ENCODE results near the gene LTBP1.

Gene LTBP1

DNA sequence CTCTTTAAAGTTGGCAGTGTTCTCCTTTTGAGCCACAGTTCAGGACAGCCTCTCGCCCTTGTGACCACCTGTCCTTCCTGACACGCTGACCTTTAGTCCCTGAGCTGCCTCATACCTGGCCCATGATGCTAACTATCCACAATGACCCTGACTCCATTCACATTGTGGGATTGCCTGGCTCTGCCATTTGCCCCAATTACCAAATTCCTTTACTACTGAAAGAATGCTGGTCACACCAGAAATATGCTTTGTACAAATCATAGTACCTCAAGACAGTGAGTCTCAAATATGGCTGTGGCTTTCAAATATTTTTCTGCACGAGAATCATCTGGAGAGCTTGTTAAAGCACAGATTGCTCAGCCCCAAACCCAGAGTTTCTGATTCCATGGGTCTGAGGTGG is 54.2 kb downstream of the LTBP1 start:
- Mint-ChIP-seq H3K9me3 (no peaks in the 10 kb centered on the region), H3K36me3 (ENCODE audit: low read depth) (no peaks in the 10 kb centered on the region), H3K27ac (no peak overlapping the region), H3K27me3 (no peaks in the 10 kb centered on the region), H3K4me1 (ENCODE audit: low read depth) (no peaks in the 10 kb centered on the region), H3K4me3 (no peak overlapping the region)

DNA sequence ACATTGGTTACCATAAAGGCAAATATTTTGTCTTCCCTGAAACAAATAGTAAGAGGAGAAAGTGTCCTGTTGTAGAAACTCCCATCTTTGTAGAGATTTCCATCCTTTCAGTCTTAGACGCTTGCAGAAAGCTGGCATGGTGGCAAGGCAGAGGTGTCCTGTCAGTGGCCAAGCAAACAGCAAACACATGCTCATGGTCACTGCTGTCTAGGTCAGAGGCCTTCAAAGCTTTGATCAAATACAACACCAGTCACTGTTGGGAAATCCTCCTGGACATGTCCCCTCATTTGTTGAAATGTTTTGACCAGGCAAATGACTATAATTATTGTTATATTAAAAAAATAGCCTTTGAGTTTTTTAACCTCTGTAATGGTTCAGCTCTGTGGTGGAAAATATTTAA is 55.1 kb downstream of the LTBP1 start:
- Mint-ChIP-seq H3K36me3 (ENCODE audit: low read depth) (no peaks in the 10 kb centered on the region), H3K4me3 (no peak overlapping the region), H3K9me3 (no peaks in the 10 kb centered on the region), H3K4me1 (ENCODE audit: low read depth) (no peaks in the 10 kb centered on the region), H3K27me3 (no peaks in the 10 kb centered on the region), H3K27ac (no peak overlapping the region)

DNA sequence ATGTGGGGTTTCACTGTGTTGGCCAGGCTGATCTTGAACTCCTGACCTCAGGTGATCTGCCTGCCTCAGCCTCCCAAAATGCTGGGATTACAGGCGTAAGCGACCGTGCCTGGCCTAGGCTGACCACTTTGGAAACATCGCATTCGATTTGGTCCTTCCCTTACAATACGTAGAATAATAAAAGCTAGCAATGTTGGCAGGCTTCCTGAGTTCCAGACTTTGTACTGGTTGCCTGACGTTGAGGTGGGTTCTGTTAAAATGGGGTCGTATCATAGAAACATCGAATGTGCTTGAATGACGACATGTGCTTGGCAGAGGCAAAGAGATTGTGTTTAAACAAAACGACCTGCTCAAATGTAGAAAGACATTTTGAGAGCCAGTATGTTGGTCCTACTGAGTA is 56.1 kb downstream of the LTBP1 start:
- no peaks in the 10 kb centered on the region for H3K27me3 Mint-ChIP-seq
- H3K27ac Mint-ChIP-seq, result no peak overlapping the region
- H3K9me3 Mint-ChIP-seq, result no peaks in the 10 kb centered on the region
- no peaks in the 10 kb centered on the region for H3K4me1 Mint-ChIP-seq (ENCODE audit: low read depth)
- H3K36me3 Mint-ChIP-seq (ENCODE audit: low read depth), result no peaks in the 10 kb centered on the region
- H3K4me3 Mint-ChIP-seq, result no peak overlapping the region

DNA sequence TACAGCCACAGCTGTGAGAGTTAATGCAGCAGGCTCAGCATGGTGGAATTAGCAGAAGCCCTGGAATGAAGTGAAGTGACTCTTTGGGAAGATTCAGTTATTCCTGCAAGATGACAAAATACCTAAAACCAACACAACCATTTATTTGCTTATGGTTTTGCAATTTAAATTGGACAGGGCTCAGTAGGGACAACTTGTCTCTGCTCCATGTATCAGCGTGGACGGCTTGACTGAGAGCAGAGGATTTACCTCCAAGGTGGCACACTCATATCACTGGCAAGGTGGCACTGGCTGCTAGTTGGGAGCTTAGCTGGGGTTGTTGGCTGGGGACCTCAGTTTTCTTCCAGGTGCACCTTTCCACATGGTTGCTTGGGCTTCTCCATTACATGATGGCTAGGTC is 58.3 kb downstream of the LTBP1 start:
- no peaks in the 10 kb centered on the region for H3K27me3 Mint-ChIP-seq
- no peaks in the 10 kb centered on the region for H3K36me3 Mint-ChIP-seq (ENCODE audit: low read depth)
- H3K4me1 Mint-ChIP-seq (ENCODE audit: low read depth), result no peaks in the 10 kb centered on the region
- no peak overlapping the region for H3K4me3 Mint-ChIP-seq
- H3K9me3 Mint-ChIP-seq, result no peaks in the 10 kb centered on the region
- H3K27ac Mint-ChIP-seq, result no peak overlapping the region

DNA sequence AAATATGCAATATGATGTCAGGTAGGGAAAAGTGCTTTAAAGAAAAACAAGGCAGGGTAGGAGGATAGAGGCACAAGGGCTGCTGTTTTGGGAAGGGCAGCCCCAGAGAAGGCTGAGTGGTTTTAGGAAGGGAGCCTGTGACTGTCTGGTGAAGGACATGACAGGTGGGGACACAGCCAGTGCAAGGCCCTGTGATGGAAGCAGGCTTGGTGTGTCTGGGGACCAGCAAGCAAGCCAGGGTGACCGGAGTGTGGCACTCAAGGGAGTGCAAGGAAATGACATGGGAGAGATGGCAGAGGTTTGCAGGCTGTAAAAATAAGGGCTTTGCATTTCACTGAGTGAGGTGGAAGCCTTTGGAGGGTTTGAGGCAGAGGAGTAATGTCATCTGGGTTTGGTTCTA is 62.0 kb downstream of the LTBP1 start:
- H3K27me3 Mint-ChIP-seq, result no peaks in the 10 kb centered on the region
- H3K27ac Mint-ChIP-seq, result no peak overlapping the region
- H3K4me3 Mint-ChIP-seq, result no peak overlapping the region
- no peaks in the 10 kb centered on the region for H3K9me3 Mint-ChIP-seq
- no peaks in the 10 kb centered on the region for H3K4me1 Mint-ChIP-seq (ENCODE audit: low read depth)
- no peaks in the 10 kb centered on the region for H3K36me3 Mint-ChIP-seq (ENCODE audit: low read depth)

DNA sequence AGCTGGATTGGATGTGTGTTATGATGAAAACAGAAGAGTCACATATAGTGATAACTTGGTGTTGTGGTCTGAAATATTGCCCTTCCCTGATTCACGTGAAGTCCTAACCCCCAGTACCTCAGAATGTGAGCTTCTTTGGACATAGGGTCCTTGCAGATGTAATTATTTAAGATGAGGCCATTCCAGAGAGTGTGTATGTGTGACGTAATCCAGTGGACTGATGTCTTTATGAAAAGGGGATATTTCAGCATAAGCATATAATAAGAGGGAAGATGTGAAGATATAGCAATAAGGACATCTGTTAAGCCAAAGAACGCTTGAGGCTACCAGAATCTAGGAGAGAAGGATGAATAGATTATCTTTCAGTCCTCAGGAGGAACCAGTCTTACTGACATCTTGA is 62.5 kb downstream of the LTBP1 start:
- no peak overlapping the region for H3K4me3 Mint-ChIP-seq
- H3K36me3 Mint-ChIP-seq (ENCODE audit: low read depth), result no peaks in the 10 kb centered on the region
- no peaks in the 10 kb centered on the region for H3K4me1 Mint-ChIP-seq (ENCODE audit: low read depth)
- H3K27me3 Mint-ChIP-seq, result no peaks in the 10 kb centered on the region
- H3K27ac Mint-ChIP-seq, result no peak overlapping the region
- H3K9me3 Mint-ChIP-seq, result no peaks in the 10 kb centered on the region

DNA sequence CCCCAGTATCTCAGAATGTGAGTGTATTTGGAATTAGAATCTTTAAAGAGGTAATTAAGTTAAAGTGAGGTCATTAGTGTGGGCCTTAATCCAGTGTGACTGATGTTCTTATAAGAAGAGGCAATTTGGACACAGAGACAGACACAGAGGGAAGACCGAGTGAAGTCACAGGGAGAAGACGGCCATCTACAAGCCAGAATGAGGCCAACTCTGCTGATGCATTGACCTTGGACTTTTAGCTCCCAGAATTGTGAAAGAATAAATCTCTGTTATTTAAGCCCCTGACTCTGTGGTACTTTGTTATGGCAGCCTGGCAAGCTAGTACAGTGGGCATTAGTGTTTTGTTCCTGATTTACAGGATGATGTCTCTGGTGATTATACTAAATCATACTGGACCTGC is 64.6 kb downstream of the LTBP1 start:
- Mint-ChIP-seq H3K36me3 (ENCODE audit: low read depth) (no peaks in the 10 kb centered on the region), H3K4me1 (ENCODE audit: low read depth) (no peaks in the 10 kb centered on the region), H3K4me3 (no peak overlapping the region), H3K27ac (no peak overlapping the region), H3K27me3 (no peaks in the 10 kb centered on the region), H3K9me3 (no peaks in the 10 kb centered on the region)

DNA sequence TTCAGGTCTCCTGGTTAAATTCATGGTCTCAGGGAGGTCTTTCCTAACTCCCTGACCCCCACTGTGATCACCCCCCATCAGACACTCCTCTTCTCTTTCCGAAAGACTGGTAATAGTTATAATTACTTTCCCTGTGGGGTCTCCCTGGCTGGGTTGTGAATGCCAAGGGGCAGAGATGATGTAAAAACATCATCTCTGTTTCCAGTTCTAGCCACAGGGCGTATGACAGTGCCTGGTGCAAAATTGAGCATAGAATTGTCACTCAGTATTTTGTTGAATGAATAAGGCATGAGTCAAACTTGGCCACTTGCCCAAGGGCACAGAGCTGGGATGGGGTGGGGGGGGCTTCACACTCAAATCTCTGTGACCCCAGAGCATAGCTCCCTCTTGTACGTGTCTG is 65.2 kb downstream of the LTBP1 start:
- no peak overlapping the region for H3K4me3 Mint-ChIP-seq
- no peak overlapping the region for H3K27ac Mint-ChIP-seq
- no peaks in the 10 kb centered on the region for H3K36me3 Mint-ChIP-seq (ENCODE audit: low read depth)

DNA sequence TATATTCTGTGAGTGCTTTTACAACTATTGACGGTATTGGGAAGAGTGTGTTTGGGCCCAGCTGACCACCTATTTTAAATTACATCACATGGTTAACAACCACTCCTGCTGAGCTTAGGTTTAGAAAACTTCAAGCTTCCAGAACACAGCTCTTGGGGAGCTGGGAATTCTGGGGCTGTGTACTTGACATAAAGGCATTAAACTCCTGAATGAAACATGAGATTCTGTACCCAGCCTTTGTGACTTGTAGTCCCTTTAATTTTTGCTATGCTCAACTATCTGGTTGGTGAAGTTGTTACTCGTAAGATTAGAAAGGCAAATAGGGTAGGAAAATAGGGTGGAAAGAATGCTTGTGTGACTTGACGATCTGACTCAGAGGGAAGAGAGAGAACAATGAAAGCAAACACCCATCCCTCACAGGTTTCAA is 66.9 kb downstream of the LTBP1 start:
- H3K27ac Mint-ChIP-seq, result no peak overlapping the region
- H3K9me3 Mint-ChIP-seq, result no peaks in the 10 kb centered on the region

More for the DNA sequence above, 65.2 kb downstream of the LTBP1 start:
- Mint-ChIP-seq H3K9me3 (no peaks in the 10 kb centered on the region), H3K4me1 (ENCODE audit: low read depth) (no peaks in the 10 kb centered on the region), H3K27me3 (no peaks in the 10 kb centered on the region)

DNA sequence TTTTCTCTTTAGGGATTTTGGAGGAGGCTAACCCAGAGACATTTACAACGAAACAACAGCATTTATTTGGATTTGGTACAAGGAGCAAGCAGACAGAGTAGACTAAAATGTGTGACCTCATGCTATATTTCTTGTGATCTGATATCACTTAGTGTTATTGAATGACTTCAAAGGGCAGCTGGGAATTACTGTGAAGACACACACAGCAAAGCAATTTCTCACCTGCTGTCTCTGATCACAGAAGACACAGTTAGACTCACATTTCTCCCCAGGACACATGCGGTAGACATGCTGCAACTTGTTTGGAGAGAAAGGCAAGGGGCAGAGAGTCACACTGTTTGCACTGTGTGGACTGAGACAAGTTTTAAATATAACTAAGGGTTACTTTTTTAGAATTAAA is 67.5 kb downstream of the LTBP1 start:
- H3K9me3 Mint-ChIP-seq, result no peaks in the 10 kb centered on the region
- H3K4me1 Mint-ChIP-seq (ENCODE audit: low read depth), result no peaks in the 10 kb centered on the region
- H3K4me3 Mint-ChIP-seq, result no peak overlapping the region
- H3K27ac Mint-ChIP-seq, result no peak overlapping the region
- no peaks in the 10 kb centered on the region for H3K36me3 Mint-ChIP-seq (ENCODE audit: low read depth)
- H3K27me3 Mint-ChIP-seq, result no peaks in the 10 kb centered on the region

More for the DNA sequence above, 66.9 kb downstream of the LTBP1 start:
- no peaks in the 10 kb centered on the region for H3K36me3 Mint-ChIP-seq (ENCODE audit: low read depth)
- H3K4me1 Mint-ChIP-seq (ENCODE audit: low read depth), result no peaks in the 10 kb centered on the region
- H3K27me3 Mint-ChIP-seq, result no peaks in the 10 kb centered on the region
- no peak overlapping the region for H3K4me3 Mint-ChIP-seq

DNA sequence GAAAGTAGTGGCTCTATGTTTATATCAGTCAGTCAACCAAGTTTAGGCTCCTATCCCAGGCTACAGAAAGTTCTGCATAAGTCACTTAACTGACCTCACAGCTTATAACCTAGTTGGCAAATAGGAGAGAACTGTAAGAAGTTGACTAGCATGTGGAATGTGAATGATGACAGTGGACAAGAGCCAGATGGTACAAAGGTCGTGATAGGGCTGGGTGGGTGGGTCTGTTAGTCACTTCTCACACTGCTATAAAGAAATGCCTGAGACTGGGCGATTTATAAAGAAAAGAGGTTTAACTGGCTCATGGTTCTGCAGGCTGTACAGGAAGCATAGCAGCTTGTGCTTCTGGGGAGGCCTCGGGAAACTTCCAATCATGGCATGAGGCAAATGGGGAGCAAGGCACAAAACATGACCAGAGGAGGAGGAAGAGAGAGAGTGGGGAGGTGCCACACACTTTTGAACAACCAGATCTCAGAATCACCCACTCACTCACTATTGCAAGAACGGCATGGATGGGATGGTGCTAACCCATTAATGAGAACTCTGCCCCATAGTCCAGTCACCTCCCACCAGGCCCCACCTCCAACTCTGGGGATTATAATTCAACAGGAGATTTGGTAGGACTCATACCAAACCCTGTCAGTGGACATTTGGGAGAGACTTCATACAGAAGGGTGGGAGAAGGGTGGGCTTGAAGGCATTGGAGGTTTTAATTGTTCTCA is 68.8 kb downstream of the LTBP1 start:
- Mint-ChIP-seq H3K27ac (no peak overlapping the region), H3K9me3 (no peaks in the 10 kb centered on the region), H3K27me3 (peaks cover 3% of the 10 kb centered on the region), H3K36me3 (ENCODE audit: low read depth) (no peaks in the 10 kb centered on the region), H3K4me3 (no peak overlapping the region), H3K4me1 (ENCODE audit: low read depth) (no peaks in the 10 kb centered on the region)

DNA sequence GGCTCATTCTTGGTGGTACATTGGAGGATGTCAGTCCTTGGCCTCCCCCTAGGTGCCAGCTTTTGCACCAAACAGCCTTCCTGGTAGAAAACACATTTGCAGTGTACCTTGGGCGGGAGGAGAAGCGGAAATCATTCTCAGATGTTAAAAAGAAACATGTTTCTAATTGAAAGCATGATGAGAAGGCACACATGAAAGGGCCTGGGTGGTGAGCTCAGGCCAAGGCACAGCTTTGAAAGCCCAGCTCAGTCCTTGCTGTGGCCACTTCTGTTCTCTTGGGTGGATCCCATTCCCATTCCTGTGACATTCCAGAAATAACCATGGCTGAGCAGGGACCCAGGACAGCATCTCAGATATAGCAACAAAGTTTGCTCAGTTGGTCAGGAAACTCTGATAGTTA is 71.5 kb downstream of the LTBP1 start:
- no peaks in the 10 kb centered on the region for H3K4me1 Mint-ChIP-seq (ENCODE audit: low read depth)
- H3K27me3 Mint-ChIP-seq, result peaks cover 26% of the 10 kb centered on the region
- no peaks in the 10 kb centered on the region for H3K36me3 Mint-ChIP-seq (ENCODE audit: low read depth)
- H3K9me3 Mint-ChIP-seq, result no peaks in the 10 kb centered on the region
- H3K27ac Mint-ChIP-seq, result no peak overlapping the region
- no peak overlapping the region for H3K4me3 Mint-ChIP-seq

DNA sequence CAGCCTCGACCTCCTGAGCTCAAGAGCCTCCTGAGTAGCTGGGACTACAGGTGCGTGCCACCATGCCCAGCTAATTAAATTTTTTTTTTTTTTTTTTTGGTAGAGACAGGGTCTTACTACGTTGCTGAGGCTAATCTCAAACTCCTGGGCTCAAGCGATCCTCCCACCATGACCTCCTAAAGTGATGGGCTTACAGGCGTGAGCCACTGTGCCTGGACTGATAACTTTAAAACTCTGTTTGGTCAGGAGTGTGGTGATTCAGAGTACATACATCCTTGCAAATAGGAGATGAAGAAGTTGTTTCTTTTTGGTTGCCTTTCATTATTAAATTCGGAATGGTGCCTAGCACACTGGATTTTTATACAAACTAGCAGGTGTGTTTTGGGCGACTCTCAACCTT is 73.0 kb downstream of the LTBP1 start:
- H3K27me3 Mint-ChIP-seq, result peaks cover 36% of the 10 kb centered on the region
- H3K4me1 Mint-ChIP-seq (ENCODE audit: low read depth), result no peaks in the 10 kb centered on the region
- H3K4me3 Mint-ChIP-seq, result no peak overlapping the region
- H3K36me3 Mint-ChIP-seq (ENCODE audit: low read depth), result no peaks in the 10 kb centered on the region
- no peaks in the 10 kb centered on the region for H3K9me3 Mint-ChIP-seq
- no peak overlapping the region for H3K27ac Mint-ChIP-seq

DNA sequence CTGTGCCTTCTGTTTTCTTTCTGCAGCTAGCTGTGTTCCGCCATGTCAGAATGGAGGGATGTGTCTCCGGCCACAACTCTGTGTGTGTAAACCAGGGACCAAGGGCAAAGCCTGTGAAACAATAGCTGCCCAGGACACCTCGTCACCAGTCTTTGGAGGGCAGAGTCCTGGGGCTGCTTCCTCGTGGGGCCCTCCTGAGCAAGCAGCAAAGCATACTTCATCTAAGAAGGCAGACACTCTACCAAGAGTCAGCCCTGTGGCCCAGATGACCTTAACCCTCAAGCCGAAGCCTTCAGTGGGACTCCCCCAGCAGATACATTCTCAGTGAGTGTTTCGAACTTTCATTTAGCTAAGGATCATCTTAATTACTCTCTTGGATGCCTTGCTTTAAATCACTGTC is 74.1 kb downstream of the LTBP1 start:
- no peaks in the 10 kb centered on the region for H3K36me3 Mint-ChIP-seq (ENCODE audit: low read depth)

DNA sequence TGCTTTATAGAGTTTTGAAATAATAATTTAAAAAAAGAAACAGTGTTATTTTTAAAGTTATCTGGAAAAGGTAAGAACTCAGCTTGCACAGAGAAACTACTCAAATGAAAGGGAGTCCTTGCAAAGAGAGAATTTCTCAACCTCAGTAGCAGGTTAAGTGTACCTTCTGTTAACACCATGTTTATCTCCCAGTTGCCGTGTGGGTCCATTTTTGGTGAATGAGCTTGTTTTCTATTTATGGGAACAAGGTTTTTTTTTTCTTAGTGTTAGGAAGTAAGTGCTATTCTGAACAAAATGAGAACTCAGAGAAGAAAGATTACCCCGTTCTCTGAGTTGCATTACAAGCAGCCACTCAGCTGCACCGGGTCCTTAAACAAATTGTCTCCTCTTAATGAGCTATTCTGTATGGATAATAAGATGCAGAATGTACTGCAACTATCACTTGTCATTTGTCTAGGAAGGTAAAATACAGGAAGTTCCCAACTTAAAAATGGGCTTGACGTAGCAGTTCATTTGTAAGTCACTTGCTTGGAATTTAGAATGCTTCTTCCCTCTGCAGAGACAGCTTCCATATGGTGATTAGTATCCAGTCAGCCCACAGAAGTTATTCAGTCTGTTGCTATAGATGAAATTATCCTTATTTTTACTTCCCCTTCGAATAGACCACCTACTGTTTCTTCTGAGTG is 74.9 kb downstream of the LTBP1 start:
- no peaks in the 10 kb centered on the region for H3K4me1 Mint-ChIP-seq (ENCODE audit: low read depth)
- H3K27me3 Mint-ChIP-seq, result peaks cover 36% of the 10 kb centered on the region
- H3K4me3 Mint-ChIP-seq, result no peak overlapping the region
- no peaks in the 10 kb centered on the region for H3K9me3 Mint-ChIP-seq
- no peaks in the 10 kb centered on the region for H3K36me3 Mint-ChIP-seq (ENCODE audit: low read depth)
- H3K27ac Mint-ChIP-seq, result no peak overlapping the region

More for the DNA sequence above, 74.1 kb downstream of the LTBP1 start:
- Mint-ChIP-seq H3K9me3 (no peaks in the 10 kb centered on the region), H3K27ac (no peak overlapping the region), H3K27me3 (peaks cover 36% of the 10 kb centered on the region), H3K4me3 (no peak overlapping the region), H3K4me1 (ENCODE audit: low read depth) (no peaks in the 10 kb centered on the region)

All from stimulated activated naive CD8-positive, alpha-beta T cell treated with anti-CD3 and anti-CD28 coated beads, Interleukin-15, Interleukin-2, amounts not matched to agents 100 ng/mL and 50 ng/mL, for 24 hours (primary cell).